NCI-H146 treated with DMSO at 0.1 percent for 48 hours (cell line): ENCODE data around the gene UBQLN4.

Experiments
- DNase-seq: peaks from one replicate; lab custom pipeline; 2025; ENCODE audit not compliant: unreplicated experiment; lab: John Stamatoyannopoulos, UW

Gene UBQLN4

DNA sequence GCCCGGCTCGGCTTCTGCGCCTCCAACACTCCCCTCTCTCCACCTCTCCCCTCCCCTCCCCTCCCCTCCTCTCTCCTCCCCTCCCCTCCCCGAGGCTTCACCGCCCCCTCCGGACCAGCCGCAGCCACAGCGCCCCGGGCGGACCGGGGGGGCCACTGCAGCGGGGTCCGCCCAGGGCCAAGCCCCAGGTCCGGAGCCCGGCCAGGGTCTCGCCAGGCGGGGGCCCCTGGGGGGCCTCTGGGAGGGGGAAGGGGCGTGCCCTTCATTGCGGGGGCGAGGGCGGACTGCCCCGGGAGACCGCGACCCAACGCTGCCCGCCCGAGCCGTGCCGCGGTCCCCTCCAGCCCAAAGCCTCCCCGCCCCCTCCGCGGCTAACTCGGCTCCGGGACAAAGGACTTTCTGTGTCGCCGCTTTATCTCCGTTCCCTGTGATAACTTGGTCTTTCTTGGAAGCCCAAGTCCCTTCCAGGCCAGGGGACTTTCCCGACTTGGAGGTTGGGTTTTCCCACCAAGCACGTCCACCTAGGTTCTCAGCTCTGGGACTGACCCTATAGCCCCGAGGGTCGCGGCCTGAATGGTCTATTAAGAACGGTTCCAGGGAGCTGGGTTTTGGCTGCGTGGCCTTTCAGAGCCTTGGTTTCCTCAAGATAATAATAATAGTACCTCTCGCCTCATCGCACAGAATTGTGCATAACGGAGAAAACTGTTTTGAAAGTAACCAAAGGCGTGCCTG, at the start of gene UBQLN4:
TSS of gene UBQLN4 (minus strand) at position 31 of the 732 bp plus-strand sequence. CDS start 97 bp downstream, outside the sequence.
- peak; percentile 72 for DNase-seq

- no peak for DNase-seq
These were observed 49.3 kb upstream of the UBQLN4 start for GRCh38 chr1:156102633-156103511.

GRCh38 chr1:156101880-156102279, 48.3 kb upstream of the UBQLN4 start:
- DNase-seq, result no peak

DNA sequence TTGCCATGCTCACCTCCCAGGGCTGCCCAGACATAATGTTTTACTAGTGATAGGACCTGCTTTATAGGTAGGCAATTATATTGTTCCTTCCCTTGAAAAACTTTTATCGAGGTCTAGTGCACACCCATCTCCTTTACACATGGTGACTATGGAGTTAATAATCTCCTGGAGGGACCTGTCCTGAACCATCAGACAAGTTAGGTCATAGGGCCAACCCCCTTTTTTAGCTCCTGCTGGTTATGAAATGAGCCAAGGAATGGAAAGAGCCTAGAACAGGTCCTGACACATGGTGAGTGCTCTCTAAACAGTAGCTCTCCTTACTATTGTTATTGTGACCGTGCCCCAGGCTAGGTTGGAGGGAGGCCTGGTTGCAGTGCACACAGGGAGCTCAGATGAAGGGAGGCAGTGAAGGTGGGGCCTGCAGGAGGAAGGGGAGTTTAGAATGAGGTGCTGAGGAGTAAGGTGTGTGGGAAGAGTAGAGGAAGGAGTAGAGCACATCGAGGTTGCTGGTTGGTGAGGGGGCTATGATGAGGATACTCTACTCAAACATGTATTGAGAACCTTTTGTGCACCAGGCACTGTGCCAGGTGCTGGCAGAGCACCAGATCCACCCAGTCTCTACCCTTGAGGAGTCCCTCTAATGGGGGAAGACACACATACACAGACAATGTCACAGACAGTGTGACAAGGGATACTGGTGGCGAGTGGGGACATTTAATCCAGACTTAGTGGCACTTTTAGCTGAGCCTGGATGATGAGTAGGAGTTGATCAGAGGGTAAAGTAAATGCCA, 46.8 kb upstream of the UBQLN4 start:
- DNase-seq, result no peak

DNA sequence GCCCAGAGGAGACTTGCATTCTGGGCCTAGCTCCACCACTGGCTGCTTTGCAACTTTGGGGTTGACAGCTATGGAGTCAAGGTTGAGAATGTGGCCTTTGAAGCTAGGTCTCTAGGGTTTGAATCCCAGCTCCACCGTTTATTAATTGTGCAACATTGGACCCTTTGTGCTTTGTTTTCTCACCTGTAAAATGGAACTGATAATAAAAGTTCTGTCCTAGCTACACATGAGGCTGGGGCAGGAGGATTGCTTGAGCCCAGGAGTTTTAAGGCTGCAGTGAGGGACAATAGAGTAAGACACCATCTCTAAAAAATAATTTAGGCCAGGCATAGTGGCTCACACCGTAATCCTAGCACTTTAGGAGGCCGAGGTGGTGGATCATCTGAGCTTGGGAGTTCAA, 45.7 kb upstream of the UBQLN4 start:
- no peak for DNase-seq

DNA sequence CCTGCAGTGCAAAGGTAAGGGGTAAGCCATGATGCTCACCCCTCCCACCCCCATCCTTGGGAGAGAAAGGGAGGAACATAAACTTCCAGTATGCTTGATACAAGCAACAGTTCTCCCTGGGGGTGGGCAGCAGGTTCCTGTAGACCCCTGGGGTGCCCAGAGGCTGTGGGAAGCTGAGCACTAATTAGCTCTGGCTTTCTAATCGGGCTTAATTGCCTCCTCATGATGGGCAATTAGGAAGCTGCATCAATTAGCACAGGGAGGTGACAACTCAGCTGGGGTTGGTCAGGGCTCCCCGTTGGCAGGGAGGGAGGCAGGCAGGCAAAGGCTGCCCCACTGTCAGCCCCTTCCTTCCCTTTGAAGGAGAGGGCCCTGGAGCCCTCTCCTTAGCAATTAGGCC, 45.2 kb upstream of the UBQLN4 start:
- peak; percentile 14 for DNase-seq

DNA sequence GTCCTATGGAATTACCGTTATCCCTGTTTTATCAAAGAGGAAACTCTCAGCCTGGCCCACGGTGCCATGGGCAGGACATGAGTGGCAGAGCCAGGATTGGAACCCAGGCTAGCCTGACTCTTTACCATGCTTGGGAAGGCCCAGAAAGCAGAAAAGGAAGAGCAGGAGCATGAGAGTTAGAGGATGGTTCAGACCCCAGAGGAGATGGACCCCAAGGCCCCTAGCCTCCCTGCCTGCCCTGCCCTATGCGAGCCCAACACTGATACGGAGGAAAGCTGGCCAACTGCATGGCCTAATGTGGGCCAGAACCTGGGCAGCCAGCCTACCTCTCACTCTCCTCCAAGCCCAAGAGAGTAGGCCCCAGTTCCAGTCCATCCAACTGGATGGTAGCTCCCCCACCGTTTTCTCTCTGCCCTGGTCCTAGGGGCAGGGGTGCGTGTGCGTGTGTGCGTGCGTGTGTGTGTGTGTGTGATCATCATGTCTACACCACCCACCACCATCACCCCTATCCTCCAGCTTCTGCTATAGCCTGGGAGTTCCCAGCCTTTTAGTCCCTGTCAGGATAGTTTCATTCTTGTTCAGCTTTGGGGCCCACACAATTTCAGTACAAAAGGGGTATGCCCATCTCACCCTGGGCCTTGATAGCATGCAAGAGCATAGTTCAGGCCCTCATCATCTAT, 44.0 kb upstream of the UBQLN4 start:
- DNase-seq, result no peak

DNA sequence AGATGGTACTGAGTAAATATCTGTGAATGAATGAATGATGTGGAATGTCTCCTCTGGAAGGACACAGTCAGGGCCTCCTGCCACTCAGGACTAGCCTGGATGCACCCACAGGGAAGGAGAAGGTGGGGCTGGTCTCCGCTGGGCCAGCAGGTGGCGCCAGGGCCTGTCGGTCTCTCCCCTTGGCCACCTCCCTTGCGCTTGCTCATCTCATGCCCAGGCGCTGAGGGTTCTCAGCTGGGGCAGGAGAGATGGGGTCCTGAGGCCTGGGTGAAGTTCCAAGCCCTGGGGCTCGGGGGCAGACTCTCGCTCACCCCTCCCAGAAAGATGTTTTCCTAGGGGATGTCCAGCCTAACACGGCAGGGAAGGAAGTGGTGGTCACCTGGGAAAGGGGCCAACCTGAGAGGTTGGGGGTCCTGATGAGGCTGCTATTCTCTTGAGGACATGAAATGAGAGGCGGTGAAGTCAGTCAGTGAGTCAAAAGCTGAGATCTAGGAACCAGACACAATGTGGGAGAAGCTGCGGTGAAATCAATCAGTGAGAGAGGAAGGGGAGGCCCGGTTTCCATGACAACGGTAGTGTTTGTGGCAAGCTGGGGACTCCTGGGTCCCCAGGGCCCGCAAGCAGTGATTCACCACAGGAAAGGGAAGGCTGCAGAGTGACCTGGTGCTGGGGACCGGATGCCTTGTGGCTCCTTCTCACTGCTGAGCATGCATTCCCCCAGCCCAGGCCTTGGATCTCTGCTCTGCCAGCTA, 43.2 kb upstream of the UBQLN4 start:
- DNase-seq, result peak; percentile 16

DNA sequence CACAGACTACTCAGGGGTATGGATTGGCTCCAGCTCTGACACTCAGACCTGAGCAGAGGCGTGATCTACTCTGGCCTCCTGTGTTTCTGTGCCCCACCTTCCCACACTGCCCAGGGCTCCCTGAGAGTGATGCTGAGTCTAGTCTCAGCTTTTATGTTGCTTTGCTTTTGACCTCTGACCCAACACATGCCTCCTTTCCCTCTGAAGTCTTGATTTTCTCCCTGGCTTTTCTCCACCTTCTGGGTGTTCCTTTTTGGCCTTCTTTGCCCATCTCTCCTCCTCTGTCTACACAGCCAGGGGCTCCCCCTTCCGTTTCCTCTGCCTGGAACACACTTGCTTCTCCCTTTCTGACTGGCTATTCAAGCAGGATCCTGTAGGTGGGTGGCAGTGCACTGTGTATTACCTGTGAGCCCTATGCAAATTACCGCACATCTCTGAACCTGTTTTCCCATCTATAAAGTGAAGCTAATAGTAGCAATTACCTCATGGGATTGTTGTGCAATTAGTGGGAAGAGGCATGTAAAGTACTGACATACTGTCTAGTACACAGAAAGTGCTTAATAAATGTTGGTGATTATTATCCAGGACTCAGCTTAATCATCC, 42.4 kb upstream of the UBQLN4 start:
- no peak for DNase-seq

- no peak for DNase-seq
These were observed 38.0 kb upstream of the UBQLN4 start for GRCh38 chr1:156091610-156092009.

DNA sequence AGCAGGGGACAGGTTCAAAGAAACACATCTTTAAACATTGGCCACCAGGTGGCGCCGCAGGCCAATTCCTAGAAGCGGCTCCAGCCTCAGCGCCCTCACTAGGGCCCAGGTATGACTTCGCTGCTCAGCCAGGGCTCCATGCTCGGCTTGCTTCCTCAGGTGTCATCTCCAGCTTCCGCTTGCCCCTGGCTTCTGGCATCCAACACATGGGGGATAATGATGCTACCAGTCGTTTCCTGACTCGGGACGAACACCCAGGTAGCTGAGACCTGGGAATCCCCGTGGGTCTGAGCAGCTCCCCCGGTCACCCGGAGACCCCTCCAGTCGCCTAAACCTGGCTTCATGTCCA, 37.2 kb upstream of the UBQLN4 start:
- DNase-seq, result peak; percentile 52

DNA sequence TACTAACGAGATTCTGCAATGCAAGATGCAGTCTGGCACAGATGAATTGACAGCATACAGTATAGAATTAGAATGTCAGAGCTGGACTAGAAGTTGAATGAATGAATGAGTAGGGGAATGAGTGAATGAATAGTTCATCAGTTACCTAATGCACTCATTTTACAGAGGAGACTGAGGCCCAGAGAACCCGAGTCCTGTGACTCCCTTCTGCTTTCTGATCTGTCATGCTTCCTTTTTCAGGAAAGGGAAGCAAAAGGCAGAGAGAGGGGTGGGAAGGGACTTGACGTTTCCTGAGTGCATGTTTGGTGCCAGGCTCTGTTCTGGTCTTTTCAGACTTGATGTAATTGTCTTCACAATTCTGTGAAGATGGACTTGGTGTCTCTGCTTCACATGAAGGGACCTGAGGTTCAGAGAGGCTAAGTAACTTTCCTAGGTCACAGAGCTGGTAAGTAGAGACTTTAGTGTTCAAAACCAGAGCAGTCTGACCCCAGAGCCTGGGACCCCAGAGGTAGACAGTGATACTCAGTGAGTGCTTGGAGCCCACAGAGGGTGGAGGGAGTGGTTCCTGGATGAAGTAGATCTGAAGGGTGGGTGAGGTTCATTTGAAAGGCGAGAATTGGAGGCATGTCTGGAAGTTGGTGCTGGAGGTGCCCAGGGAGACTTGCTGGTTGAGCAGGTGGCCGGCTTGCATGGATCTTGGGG, 36.7 kb upstream of the UBQLN4 start:
- DNase-seq, result no peak

GRCh38 chr1:156089704-156090103, 36.1 kb upstream of the UBQLN4 start:
- DNase-seq, result no peak

DNA sequence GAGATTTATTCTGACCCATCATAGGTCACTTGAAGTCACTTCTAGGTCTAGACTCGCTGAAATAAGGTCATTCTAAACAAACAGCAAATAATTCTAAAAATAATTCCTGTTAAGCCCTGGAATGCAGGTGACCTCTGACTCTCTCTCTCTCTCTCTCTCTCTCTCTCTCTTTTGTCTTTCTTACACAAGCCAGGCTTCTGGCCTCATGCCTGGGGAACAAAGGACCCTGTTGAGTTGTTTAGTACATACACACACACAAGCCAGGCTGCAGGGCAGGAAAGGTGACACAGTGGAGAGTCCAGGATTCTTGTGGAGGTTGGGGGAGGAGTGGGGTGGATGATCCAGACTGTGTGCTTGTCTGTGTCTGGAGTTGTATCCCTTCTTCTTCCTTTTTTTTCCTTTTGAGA, 32.7 kb upstream of the UBQLN4 start:
- no peak for DNase-seq

DNA sequence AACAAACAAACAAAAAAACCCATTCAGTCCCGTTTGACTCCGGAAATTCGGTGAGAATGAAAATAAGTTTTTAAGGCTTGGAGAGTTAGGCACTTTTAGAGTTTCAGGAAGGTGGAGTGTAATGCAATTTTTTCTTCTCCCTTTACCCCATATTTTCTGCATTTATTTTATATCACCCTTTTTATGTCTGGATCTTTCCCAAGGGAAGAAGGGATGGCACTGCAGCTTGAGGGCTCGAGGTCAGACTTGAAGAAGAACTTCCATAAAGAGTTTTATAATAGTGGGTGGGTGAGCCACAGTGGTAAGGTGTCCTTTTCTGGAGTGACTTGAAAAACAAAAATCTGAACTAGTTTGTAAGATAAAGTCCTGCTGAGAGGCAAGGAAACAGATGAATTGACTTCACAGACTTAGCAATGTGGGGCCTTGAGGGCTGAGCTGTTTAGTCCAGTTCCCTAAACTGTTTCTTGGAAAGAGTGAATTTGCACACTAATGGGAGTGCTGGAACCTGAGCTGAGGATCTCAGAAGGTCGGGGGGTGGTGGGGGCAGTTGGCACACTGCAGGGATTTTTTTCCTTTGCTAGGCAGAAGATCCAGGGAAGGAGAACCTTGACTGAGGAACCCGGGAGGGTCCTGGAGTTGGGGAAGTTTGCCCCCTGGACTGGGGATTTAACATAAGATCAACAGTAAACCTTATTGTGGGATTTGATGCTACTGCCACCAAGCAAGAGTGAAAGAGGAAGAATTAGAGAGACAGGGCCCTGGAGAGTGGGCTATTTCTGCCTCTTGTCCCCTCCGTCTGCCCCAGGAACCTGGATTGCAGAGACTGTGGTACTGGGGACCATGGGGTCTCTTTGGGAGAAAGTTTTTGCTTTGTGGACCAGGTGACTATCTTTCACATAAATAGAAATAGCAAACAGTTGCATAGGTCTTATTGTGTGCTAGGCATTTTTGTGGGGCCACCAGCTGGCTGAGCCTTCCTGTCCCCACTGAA, 30.5 kb upstream of the UBQLN4 start:
- DNase-seq, result no peak

- DNase-seq, result peak; percentile 71
These were observed 28.9 kb upstream of the UBQLN4 start, which contains the start of gene MEX3A for GRCh38 chr1:156082309-156083091. TSS of gene MEX3A (minus strand) at chr1:156082465. CDS start at chr1:156081998, 467 bp downstream.

GRCh38 chr1:156081917-156082308, 28.3 kb upstream of the UBQLN4 start:
- no peak for DNase-seq
